Daoy (cell line): Measurements from ENCODE around the gene SIK1. TPM values are rescaled to one million over a fixed set of nuclear protein-coding genes. Genes with fewer than 3 reads are reported as not detected.
"Not testable (repeated sequence)": the region's sequence is repeated elsewhere in the genome, so short reads cannot be mapped to it uniquely, and the experiment has no call there.

Experiments used
- DNase-seq: peaks from one replicate; pipeline ENCODE4 v3.0.0-alpha.2; 2015; ENCODE audit warnings: low read depth
- total RNA-seq: library from RNA; depleted of rRNA; stranded (reverse); fragments of >200 nt; shearing (Covaris generic); gene quantifications from 2 replicates; pipeline ENCODE4 v1.2.3, GENCODE V29; 2014

The SIK1 gene
- total RNA-seq, 1 experiment from 2014 or later = 1.8 TPM

DNA sequence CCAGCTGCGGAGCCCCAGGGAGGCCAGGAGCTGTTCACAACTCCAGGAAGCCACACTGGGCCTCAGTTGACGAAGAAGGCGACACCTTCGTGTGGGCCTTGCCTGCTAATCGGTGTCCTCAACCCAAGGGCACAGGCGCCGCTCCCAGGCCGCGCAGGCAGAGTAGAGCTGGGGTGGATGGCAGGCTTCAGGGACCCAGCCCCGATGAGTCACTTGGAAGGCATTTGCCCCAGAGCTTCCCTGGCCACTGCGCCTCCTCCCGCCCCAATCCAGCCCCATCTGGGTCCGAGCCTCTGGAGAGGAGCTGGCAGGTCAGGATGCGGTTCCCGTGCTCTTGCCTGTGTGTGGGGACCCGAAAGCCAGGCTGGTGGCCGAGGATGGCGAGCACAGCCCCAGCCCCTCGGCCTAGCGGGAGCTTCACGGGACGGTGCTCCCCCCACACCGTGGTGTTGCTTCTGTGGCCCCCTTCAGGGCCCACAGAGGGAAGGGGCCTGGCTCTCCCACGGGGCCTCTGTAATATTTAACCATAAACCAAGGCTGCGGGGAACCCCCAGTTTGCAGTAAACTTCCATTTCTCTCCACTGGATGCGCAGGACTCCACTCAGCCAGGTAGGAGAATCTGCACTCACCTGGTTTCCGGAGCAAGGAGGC lies 30.0 kb downstream of the SIK1 start:
- not testable (repeated sequence) for DNase-seq

DNA sequence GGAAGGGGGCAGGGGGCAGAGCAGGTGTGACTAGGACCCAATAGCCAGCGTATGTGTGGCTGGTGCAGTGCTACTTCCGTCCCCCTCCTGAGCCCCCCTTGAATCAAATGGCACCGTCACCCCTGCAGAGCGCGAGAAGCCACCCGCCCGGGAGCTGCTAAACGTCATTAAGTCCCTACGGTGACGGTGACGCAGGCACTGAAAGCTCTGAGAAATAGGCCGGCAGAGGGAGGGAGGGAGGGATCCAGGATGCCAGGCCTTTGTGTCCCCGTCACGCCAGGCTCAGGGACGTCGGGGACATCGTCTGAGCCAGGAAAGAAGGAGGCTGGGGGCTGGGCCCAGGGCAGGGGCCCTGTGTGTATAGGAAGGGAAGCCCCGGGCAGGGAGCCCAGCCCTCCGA lies 43.6 kb downstream of the SIK1 start:
- DNase-seq = not testable (repeated sequence)

DNA sequence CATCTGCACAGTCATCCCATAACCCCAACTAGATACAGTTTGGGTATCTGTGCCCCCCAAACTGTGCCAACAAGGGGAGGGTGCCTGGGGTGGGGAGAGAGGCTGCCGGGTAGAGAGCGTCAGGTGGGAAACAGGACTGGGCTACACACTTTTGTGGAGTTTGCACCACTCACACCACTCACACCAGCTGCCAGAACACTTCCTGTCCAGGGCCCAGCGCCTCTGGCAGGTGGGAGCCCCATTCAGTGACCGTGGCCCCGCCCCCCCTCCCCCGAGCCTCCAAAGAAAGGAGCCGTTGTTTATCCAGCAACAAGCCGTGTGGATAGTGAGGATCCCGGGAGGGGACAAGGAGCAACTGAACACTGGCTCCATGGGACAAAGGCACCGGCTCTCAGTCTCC lies 44.0 kb downstream of the SIK1 start:
- not testable (repeated sequence) for DNase-seq

DNA sequence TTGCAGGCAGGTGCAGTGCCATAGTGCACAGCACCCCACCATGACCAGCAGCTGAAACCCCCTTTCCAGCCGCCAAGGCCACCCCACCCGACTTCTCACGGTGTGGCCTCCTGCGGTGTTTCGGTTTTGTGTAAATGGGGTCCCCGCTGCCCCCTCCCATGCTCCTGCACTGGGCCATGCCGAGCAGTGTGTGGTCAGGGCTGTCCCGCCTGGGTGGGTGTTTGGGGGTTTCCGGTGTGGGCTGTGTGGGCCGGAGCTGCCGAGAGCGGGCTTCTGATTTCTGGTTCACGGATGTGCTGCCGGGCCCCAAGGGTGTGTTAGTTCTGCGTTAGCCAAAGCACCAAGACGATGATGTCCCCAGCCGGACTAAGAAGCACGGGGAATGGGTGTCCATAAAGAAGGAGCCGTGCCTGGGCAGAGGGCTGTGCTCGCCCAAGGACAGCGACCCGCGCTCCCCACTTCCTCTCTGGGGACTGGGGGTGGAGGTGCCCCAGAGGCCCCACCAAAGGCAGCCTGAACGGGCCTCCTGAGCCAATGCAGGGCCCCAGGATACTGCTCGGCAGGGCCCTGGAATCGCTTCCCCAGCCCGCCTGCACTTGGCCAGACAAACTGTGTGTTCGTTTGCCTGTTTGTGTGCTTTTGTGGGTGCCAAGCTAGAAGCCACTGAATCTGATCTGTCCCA lies 45.9 kb downstream of the SIK1 start:
- not testable (repeated sequence) for DNase-seq

DNA sequence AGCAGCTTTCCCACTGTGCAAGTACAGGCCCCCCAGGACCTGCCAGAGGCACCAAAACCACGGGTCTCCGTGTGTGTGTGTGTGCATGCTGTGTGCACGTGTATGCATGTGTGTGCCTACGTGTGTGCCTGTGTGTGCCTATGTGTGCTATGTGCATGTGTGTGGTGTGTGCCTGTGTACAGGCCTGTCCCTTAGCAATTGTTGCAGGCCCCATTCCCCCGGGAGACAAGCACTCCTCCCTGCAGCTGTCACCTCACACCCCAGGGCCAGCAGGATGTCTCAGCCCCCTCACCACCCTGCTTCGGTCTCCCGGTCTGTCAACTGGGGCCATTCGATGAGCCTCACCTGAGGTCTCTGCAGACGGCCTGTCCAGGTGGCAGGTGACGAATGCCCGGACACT lies 46.6 kb downstream of the SIK1 start:
- DNase-seq = not testable (repeated sequence)

DNA sequence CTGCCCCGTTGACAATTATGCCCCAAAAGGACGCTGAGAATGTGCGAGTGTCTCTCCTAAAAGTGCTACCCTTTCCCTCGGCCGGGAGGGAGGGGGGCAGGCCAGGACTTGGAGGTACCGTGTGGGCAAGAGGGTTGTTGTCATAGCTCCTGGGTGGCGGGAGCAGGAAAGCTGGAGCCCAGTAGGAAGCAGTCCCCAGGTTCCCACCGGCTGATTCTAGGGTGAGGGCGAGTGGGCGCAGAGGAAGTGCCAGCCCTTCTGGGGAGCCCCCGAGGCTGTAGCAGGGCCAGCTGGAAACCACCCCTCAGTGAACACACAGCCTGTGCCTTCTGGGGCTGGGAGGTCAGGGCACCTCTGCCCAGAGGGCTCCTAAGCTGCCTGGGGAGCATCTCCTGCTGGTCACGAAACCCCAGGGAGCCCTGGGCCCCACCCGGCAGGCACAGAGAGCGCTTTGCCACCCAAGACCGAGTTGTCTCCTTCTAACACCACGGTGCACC lies 47.3 kb downstream of the SIK1 start:
- DNase-seq = not testable (repeated sequence)

DNA sequence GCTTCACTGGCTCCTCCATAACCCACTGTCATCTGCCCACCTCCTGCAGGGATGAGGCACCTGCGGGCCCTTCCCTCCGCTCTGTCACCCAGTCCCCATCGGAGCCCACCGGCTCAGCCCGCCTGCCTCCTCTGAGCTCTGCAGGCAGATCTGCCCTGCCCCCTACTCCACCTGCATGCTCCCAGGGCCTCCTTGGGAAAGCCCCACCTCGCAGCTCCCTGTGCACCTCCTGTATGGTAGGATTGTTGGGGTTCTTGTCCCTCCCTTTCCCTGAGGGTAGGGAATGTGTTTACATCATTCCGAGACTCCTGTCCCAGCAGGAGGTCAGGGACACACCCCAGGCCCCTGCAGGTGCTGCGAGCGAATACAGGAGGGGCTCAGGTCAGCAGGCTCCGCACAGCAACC lies 50.5 kb downstream of the SIK1 start:
- DNase-seq = no peak

DNA sequence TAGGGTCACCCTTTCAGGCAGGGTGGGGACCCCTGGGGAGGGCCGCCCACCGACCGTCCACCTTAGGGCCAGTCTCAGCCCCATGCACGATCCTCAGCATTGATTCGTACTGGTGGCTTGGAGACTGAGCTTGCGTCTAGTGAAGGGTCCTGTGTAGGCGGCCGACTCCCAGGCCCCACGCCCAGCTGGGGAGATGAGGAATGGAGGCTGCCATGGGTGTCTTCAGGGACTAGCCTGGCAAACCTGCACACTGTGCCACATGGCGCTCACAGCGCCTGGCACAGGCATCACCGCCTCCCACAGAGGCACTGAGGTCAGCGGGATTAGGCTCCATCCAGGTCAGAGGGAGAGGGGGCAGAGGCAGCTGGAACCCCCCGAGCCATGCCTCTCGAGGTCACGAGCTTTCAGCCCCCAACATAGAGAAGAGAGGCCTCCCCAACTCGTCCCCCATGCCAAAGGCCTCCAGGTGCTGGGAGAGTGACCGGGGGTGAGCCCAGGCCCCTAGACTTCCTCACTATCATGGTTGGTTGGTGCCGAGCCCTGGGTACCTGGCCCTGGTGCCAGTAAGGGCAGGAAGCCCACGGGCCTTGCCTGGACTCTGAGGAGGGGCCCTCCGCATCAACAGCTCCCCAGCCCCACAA lies 51.0 kb downstream of the SIK1 start:
- DNase-seq = no peak

DNA sequence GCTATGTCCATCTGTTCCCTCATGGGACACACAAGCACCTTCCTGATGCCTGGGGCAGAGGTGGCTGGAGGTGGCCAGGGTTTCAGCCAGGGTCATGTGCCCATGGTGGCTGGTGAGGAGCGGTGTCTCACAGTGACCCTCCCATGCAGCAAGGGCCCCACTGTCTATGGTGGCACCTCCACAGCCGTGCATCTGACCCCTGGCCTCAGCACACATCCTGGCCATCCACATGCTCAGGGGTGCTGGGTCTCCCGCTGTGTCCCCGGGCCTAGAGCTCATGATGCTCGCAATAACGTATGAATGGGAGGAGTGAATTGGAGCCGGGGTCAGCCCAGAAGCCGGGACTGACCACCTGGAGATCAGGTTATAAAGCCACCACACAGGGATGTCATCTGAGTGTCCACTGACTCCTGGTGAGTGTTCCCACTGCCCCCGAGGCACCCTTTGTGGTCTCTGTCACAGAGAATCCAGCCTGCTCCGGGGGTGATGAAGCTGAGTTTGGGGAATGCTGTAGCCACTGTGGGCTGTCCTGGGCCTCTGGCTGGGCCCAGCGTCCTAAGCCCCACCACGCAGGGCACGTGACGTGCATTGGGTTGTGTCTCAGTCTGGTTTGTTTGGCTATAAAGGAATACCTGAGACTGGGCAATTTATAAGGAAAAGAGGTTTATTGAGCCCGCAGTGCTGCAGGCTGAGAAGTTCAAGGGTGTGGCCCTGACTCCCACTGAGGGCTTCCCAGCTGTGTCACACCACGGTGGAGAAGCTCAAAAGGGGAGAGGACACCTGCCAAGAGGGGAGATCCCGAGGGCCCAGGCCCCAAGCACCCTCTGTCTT lies 51.7 kb downstream of the SIK1 start:
- DNase-seq = no peak

DNA sequence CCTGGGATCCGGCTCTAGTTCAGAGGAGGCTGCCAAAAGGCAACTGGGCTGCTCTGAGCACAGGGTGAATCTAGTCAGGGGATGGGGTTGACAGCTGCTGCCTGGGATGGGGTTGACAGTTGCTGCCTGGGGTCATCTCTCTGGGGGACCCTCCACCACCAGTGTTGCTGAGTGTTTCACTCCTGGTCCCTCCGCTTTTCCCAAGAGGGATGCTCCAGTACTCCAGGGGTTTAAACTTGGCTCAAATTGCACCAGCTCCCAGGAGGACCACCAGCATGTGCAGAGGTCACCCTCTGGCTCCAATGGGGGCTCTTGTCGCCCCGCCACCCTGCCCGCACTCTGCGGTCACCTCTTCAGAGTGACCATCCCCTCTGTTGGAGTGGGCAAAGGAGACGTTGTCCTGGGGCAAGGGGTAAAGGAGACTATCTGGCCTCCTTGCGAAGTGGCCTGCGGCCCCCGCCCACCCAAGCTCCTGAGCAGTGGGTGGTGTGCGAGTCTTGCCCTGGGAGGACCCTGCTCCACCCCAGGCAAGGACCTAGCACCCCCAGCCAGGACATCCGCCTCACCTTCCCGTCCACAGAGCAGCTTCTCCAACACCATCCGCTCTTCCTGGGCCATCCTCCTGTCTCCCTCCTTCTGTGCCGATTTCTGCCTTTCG lies 52.6 kb downstream of the SIK1 start:
- no peak for DNase-seq

DNA sequence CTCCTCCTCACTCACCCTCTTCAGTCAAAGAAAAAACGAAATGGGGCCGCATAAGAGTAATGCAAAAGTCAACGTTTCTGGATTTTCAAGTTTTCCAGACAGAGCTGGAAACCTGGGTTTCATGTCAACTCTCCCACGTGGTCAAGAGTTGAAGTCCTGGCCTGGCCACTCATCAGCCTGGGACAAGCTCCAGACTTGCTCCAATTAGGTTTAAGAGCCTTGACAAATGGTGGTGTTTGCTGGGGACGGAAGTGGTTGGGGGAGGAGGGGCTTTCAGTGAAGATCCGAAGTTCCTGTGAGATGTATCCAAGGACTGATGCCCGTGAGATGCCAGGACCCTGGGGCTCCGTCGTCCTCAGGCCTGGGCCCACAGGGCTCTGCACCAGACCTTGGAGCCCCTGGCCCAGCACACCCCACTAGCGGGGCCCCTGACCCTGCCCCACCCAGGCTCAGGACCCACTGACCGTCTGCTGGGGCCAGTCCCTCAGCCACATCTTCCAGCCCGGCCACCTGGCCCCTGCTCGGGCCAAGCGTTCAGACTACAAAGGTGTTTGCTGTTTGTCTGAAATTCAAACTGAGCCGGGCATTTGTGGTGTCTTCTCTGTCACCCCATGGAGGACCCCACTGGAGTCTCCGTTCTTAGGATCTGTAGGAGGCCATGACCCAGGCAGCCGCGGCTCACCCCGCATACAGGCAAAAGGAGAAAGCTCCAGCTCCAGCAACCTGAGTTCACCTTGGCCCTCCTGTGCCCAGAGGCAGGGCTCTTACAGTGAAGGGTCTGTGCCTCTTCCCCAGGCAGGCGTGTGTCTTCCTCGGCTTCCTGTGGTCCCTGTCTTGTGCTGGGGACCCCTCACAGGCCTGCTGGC lies 53.3 kb downstream of the SIK1 start:
- DNase-seq = no peak

DNA sequence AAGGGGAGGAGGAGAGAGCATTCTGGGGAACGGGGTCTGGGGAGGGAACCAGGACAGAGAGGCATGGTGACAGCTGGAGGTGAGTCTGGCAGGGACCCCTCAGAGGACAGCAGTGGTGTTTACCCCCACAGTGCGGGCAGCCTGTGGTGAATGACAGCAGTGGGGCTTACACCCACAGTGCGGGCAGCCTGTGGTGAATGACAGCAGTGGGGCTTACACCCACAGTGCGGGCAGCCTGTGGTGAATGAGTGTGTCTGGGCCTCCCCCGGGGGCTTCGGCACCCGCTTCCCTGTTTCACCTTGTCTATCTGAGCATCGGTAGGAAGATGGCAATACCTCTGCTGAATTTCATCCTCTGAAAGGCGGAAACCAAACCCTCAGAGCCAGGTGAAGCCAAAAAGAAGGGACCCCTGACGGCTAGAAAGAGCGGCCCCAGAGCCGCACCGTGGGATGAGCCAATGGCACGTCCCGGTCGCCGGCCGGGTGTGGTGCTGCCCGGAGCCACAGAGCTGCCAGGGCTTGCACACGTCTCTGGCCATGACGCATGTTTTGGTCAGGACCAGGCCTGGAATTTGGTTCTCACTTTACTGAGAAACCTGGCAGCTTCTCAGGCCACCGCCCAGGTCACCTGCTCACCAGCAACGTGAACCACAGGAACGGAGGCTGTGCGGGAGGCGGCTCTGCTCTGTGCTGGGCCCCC lies 54.1 kb downstream of the SIK1 start:
- peak; percentile 64 for DNase-seq

DNA sequence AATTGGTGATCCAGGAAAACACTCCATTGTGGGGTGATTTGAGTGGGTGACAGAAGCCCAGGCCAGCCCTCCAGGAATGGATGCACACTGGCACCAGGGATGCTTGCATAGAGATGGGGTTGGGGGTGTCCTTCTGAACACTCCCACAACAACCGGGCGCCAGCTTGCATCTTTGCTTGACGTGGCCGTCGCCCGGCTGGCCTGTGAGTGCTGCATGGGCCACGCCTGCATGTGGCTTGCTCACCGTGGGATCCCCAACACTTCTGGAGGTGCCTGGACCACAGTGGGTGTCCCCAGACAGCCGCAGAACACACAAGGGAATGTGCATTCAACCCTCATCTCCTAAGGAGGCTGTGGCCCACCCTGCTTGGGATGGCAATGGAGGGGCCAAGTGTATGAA lies 55.1 kb downstream of the SIK1 start:
- no peak for DNase-seq

DNA sequence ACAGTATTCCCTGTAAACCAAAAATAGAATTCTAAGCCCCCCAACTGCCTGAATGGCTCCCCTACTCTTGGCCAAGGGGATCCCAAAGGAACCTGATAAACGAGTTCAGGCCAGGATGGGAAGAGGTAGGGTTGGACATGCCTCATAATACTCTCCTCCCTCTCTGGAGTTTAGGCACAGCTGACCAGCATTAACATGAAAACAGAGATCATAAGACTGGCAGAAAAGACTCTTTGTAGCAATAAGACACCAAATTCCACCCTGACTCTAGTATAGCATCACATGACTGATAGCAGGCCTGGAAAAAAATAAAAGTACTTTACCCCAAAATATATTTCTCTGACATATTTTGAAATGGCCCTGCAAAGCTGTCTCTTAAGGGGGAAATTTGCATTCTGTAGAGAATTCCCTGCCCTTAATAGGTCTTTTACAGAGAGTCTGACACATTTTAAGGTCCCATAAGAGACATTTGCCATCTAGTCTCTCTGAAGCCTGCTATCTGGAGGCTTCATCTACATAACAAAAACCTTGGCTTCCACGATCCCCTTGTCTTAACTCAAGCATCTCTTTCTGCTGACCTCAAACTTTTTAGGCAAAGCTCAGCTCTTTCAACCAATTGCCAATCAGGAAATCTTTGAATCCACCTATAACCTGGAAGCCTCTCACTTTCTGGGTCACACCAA lies 55.9 kb downstream of the SIK1 start:
- no peak for DNase-seq

DNA sequence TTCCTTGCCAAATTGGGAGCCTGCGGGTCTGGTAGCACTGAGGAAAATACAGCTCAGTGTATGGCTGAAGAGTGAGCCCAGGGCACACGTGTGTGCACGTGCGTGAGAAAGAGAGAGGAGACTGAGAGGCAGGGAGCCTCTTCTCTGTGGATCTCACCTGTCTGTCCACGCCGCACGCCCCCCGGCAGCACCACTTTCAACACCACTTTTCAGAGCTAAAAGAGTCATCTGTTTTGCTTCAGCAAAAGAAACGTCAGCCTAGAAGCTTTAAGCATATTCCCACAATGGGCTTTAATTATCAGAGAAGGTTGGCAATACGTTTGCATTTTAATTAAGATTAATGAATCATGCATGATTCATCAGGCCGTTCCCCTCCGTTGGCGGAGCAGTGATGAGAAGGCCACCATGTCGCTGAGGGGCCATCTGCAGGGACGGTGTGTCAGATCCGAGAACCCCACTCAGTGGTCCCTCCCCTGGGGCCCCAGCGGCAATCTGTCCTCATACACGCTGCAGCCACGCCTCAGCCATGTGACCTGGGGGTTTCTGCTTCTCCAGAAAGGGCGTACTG lies 56.8 kb downstream of the SIK1 start:
- peak; percentile 45 for DNase-seq

DNA sequence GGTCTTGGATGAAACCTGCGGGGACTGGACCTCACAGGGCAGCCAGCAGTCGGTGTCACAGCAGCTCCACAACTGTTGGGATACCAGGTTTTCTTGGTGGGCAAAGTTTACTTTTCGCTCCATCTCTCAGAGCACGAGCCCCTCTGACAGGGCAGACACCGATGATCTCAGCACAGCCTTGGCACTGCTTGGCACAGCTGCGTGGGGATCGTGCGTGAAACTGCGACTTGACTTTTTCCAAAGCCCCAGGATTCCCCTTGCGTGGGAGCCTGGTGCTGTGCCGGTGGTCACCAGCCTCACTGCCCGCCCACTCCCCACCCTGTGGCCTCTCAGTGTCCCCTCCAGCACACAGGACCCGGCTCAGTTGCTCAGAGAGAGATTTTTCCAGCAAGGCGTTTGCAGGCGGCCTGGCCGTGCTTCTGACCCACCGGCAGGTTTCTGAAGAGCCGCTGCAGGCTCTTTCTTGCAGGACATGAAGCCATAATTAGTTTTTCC lies 57.3 kb downstream of the SIK1 start:
- DNase-seq = no peak

DNA sequence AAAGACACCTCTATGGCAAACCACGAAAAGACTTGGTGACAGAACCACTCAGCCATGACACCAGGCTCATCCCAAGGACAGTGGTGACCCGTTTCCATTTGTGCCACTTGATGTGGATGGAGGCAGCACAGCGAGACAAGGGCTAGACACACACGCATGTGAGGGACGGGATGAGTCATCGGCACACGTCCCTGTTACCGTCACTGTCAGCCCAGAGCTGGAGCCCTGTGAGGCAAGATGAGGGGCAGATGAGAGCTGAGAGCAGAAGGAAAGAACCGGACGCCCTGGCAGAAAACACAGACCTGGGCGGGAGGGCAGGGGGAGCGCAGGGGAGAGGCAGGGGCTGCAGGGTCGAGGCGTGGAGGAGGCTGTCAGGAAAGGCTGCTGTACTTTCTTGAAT lies 57.8 kb downstream of the SIK1 start:
- DNase-seq = peak; percentile 49

DNA sequence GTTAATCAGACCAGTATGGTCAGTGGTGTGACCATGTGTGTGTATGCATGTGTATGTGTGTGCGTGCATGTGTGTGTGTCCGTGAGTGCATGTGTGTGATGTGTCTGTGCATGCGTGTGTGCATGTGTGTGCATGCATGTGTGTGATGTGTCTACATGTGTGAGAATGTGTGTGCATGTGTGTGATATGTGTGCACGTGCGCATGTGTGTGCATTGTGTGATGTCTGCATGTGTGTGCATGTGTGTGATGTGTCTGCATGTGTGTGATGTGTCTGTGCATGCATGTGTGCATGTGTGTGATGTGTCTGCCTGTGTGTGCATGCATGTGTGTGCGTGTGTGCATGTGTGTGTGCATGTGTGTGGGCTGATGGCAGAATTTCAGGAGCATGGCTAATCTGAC lies 58.2 kb downstream of the SIK1 start:
- no peak for DNase-seq

DNA sequence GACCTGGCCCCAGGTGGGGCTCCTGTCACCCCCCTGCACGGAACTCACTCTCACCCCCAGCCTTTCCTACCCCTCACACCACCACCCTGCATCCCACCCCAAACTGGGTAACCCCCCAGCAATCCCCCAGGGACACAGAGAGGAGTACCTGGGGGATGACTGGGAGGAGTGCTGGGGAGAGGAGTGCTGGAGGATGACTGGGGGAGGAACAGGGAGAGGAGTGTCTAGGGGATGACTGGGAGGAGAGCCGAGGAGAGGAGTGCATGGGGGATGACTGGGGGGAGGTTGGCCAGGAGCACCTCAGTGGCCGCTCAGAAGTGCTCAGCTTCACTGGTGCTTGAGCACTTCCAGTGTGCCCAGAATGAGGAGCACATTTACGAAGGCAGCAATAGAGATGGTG lies 59.1 kb downstream of the SIK1 start:
- no peak for DNase-seq
